Astrocyte of the spinal cord (primary cell): ENCODE data around the gene AHNAK.

ENCODE experiments used
- DNase-seq: peaks from one replicate; pipeline ENCODE4 v3.0.0; 2011; ENCODE audit warnings: low read depth, low spot score
- H3K4me3 ChIP-seq: 2 replicates; pipeline ENCODE4 v1.5.1; 2011; ENCODE audit warnings: low read depth, mild to moderate bottlenecking, low read length, moderate library complexity
- in situ Hi-C: cut with HindIII; loops from 2 replicates; pipeline ENCODE4 v1.10.0; 2017; ENCODE audit warnings: low sequenced_read_pairs
- TF ChIP-seq, protein P1 (sequence below): IDR thresholded peaks from 2 replicates; pipeline ENCODE4 v1.5.1; 2012; ENCODE audit warnings: low read depth, mild to moderate bottlenecking, low read length, inconsistent platforms

The AHNAK gene

GRCh38 chr11:62535802-62536201, 10.8 kb downstream of the AHNAK start:
- DNase-seq, result no peak
- no peak overlapping the region for H3K4me3 ChIP-seq
- in situ Hi-C loops, result no loop called here
- TF ChIP-seq, protein P1, sequence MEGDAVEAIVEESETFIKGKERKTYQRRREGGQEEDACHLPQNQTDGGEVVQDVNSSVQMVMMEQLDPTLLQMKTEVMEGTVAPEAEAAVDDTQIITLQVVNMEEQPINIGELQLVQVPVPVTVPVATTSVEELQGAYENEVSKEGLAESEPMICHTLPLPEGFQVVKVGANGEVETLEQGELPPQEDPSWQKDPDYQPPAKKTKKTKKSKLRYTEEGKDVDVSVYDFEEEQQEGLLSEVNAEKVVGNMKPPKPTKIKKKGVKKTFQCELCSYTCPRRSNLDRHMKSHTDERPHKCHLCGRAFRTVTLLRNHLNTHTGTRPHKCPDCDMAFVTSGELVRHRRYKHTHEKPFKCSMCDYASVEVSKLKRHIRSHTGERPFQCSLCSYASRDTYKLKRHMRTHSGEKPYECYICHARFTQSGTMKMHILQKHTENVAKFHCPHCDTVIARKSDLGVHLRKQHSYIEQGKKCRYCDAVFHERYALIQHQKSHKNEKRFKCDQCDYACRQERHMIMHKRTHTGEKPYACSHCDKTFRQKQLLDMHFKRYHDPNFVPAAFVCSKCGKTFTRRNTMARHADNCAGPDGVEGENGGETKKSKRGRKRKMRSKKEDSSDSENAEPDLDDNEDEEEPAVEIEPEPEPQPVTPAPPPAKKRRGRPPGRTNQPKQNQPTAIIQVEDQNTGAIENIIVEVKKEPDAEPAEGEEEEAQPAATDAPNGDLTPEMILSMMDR, result no peak

GRCh38 chr11:62534779-62535545, 11.6 kb downstream of the AHNAK start:
- TF ChIP-seq, protein P1, result no peak
- no peak overlapping the region for H3K4me3 ChIP-seq
- in situ Hi-C loops, result no loop called here
- no peak for DNase-seq

DNA sequence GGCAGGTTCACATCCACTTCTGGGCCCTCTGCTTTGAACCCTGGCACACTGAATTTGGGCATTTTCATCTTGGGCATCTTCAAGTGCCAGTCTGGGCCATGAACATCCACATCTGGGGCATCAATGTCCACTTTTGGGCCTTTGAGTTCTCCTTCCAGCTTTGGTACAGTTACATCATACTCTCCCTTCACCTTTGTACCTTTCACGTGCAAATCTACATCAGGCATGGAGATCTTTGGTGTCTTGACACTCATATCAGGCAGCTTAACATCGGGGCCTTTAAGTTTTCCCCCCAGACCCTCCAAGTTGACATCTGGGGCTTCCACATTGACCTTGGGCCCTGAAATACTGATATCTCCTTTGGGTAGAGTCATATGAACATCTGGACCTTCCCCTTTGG, 14.5 kb downstream of the AHNAK start:
- in situ Hi-C loops, result no loop called here
- DNase-seq, result no peak
- no peak overlapping the region for H3K4me3 ChIP-seq
- TF ChIP-seq, protein P1, result no peak

DNA sequence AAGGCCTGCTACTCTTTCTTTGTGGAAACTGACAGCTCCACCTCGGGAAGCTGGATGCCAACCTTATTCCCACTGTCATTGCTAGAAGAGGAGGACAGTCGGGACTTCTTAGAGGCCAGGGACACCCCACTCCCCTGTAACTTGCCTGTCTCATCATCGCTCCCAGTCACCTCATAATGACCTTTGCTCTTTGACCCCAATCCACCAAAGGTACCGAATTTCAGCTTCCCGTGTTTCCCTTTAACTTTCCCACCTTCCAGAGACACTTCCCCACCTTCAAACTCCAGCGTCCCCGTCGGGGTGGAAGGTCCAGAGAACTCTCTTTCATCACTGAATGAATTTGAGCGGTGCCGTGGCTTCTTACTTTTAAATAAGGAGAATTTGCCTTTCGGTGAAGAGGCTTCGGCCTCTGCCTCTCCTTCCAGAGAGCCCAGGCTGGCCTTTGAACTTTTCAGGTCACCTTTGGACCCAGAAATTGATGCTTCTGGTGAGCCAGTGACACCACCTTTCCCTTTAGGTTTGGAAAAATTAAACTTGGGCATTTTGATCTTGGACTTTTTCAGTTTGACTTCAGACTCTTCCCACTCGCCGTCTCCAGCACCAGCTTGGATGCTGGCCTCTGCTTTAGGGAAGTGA, 29.8 kb downstream of the AHNAK start:
- in situ Hi-C loops, result no loop called here
- no peak overlapping the region for H3K4me3 ChIP-seq
- TF ChIP-seq, protein P1, result no peak
- DNase-seq, result no peak

DNA sequence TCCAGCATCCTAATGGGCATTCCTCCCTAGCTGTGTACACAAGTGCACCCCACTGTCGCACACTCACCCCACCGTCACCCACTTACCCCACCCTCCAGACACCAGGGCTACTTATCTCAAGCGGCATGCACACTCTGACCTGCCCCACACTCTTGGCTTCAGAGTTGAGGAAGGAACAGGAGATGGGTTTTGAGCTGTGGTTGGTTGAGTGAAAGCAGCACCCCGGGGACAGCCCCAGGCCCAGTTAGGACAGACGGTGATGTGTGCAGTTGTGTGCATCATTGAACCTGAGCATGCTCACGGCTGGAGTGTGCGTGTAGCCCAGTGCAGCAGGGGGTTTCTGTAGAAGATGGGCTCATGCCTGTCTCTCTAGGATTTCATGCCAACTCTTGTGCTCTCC, 32.5 kb downstream of the AHNAK start:
- TF ChIP-seq, protein P1, result no peak
- DNase-seq, result no peak
- no peak overlapping the region for H3K4me3 ChIP-seq

DNA sequence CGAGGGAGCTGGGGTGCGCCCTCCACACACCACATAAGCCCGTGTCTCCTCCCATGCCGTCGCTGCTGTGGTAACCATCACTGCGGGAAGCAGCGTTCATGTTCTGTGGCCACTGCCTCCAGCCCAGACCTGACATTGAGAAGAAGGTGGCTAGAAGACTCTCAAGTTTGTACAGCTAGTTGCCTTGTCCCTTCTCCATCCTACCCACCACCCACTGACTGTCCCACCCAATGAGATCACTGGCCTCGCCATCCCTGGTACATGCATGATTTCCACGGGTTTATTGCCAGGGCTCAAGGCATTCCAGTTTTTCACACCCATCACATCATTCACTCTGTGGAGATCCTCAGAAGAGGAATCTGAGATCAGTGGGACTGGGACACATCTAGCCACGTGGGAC, 33.0 kb downstream of the AHNAK start:
- TF ChIP-seq, protein P1, result no peak
- H3K4me3 ChIP-seq, result no peak overlapping the region
- no peak for DNase-seq
- in situ Hi-C loops, result no loop called here

More for the DNA sequence above, 32.5 kb downstream of the AHNAK start:
- in situ Hi-C loops, result no loop called here
